GM20431 (cell line): Measurements from ENCODE around the gene EYS.
"Not testable (repeated sequence)": the region's sequence is repeated elsewhere in the genome, so short reads cannot be mapped to it uniquely, and the experiment has no call there.

Experiments
- in situ Hi-C: fragments of 300-500 bp; cut with MseI, MboI; formaldehyde crosslinking; loops from one replicate; pipeline ENCODE4 v1.15.0; 2020; ENCODE audit warnings: low sequenced_read_pairs; ENCODE audit not compliant: unreplicated experiment

The EYS gene

DNA sequence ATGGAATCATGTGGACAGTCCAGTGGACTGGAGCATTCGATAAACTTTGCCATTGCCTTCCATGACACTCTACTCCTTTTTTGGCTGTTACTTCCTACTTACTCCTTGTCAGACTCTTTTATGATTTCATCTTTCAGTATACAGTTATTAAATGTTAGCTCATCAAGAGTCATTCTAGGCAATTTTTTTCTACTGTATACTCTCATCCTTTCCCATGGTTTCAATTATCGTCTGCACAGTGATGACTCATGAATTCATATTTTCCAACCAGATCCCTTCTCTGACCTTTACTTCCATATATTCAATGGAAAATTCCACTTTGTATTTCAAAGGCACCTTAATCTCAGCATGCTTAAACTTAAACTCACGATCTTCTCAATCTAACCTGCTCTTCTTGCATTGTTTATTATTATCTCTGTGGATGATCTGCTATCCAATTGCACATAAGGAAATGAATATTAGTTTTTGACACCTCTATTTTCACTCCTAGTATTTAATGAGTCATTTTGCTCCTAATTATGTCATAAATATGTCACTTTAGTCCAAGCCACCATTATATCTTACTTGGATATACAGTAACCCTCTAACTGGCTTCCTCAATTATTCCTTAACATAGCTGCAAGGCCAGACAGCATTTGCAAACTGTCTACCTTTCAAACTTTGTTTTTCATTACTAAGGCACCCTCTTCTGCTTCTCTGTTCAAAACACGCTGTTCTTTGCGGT lies 1643.9 kb downstream of the EYS start:
- in situ Hi-C loops, result no loop called here

DNA sequence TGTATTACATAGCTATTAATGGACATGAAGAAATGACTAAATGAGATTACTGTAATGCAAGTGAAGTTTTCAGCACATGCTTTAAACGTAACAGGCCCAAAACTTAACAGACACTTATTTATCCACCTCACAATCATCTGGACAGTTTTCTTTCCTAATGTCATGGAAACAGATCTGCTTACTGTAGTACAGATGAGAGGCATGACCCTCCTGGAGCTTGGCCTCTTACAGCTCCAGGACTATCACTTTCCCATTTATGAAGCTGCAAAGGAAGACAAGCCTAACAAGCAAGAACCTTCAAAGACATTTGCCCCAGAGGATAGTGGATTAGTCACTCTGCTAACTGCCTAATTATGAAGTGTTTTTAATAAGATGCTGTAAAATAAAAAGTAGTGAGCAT lies 1652.2 kb downstream of the EYS start:
- in situ Hi-C loops, result no loop called here

DNA sequence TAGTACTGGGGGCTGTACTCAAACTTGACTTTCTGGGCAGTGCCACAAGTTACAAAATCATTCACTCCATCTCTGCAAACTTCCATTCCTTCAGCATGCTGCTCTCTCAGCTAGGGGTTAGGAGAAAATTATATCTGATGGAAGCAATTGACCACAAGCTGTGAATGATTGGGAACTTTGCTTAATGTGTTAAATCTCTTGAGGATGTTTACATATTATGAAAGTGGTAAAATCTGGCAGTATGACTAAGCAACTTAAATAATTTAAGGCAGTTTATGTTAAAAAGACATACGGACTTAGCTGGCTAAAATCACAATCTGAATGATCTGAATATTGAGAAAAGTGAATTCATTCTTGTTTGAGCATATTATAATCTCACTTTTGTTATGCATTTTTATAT lies 1656.4 kb downstream of the EYS start:
- in situ Hi-C loops, result no loop called here

DNA sequence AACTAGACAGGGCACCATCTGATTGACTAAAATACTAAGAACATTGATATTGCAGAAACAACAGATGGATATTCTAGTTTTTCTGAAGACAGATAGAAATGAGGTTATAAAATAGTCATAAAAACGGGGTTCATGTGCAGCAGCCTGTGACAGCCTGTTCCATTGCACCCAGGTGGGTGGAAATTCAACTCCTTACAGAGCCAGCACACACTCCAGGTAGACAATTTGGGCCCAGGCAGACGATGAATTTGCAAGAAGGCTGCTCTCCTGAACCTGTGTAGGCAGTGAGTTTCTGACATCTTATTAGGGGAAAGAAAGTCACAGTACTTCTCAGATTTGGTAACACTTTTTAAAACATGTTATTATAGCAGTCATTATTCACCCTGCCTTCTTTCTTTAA lies 1657.3 kb downstream of the EYS start:
- in situ Hi-C loops, result no loop called here

DNA sequence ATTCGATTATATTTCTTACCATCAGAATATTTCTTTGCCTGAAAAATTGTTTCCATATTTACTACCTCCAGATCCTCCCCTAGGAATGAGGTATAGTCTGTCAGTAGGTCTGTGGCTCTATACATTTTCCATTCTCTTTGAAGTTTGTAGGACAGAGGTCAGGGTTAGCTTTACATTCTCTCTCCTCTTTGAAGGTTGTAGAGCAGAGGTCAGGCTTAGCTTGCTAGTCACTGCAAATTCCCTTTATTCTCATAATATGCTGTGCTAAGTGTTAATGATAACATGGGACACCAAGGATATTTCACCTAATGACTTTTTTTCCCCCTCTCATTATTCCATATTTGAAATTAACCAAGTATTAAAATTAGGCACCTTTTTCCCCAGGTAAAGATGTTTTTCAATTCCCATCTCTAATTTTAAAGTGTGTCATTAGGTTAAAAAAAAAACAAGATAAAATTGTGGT lies 1660.2 kb downstream of the EYS start:
- in situ Hi-C loops, result no loop called here

DNA sequence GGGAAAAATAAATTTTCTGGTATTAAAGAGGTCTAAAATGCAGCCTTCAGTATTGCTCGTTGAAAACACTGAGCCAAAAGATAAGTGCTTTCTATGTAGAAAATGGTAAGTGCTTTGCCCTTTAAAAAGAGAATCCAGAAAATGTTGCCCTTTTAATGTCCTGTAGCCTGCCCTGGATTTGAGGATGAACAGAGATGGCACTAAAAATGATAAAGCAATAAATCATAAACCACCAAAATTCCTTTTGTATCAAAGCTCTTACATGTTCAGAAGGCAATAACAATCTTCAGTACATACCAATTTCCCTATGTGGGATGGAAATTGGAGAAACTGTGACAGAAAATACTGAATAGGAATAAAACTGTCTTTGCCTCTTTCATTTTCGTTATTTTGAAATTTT lies 1665.7 kb downstream of the EYS start:
- in situ Hi-C loops, result no loop called here

DNA sequence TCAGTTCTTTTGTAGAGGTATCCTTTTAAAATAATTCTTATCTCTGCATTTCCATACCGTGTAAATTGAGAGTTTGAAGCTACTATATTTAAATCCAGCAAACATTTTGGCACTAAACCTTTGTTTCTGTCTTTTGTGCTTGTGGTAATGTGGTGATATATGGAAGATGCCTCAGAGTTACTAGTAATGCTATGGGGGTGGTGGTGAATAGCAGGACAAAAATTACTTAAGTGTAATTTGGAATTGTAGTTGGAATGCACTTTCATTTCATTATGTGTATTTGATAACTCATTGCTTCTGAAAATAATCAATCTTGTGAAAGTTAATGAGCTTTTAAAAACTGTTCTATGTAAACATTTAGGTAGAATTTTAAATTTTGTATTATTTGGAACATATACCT lies 1666.9 kb downstream of the EYS start:
- in situ Hi-C loops, result no loop called here

DNA sequence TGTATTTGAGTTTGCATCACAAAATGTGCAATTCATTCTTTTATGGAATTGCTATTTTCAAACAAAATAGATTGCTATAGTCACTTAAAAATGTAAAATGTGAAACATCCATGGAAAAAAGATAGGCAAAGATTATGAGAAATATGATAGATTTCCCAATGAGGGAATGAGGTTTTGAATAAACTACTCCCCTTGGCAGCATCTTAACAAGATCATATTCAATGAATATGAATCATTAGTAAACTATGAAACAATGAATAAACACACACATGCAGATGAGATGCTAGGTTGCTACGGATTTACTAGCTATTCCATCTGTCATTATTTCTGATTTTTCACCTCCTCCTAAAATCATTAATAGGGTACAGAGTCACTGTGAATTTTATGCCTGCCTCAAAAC lies 1669.6 kb downstream of the EYS start:
- in situ Hi-C loops, result no loop called here

DNA sequence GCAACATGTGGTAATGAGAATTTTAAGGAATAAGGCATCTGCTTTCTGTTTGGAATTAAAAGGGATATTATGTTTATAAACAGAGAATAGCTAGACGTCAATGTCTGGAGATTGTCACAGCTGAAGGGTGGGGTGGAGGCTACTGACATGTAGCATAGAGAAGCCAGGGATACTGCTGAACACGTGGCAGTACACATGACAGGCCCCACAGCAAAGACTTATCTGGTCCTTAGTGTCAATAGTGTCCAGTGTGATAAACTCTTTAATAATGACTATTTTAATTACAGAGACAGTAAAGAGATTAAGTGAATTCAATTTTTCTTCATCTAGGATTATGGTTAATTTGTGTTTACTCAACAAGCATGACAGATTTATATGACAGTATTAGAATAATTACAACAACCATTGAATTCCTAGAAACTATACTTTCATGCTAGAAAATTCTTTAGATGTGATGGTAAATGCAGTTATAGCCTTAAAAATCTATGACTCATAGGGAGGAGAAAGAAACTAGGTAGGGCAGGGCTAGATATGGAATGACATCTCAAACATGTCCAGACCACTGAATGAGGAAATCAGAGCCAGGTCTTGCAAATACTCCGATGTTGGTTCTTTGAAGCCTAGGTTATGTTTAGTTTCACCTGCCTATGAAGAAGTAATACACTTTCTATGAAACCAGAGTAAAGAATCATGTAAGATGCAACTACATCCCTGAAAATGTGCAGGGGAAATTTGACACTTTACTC lies 1671.9 kb downstream of the EYS start:
- in situ Hi-C loops, result no loop called here

DNA sequence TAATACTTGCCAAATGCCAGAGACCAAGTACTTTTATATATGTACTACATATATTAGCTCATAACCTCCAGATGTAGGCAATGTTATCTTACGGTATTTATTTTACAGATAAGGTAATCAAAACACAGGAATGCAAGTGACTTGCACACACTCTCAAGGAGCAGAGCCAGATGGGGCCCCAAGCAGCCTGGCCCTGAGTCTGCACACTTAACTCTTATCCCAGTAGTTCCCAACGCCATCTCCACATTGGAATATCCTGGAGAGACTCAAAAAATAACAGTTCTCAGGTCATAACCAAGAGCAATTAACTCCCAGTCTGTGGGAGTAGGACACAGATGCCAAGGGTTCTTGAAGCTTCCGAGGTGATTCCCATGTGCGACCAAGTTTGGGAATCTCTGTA lies 1672.7 kb downstream of the EYS start:
- in situ Hi-C loops, result no loop called here

DNA sequence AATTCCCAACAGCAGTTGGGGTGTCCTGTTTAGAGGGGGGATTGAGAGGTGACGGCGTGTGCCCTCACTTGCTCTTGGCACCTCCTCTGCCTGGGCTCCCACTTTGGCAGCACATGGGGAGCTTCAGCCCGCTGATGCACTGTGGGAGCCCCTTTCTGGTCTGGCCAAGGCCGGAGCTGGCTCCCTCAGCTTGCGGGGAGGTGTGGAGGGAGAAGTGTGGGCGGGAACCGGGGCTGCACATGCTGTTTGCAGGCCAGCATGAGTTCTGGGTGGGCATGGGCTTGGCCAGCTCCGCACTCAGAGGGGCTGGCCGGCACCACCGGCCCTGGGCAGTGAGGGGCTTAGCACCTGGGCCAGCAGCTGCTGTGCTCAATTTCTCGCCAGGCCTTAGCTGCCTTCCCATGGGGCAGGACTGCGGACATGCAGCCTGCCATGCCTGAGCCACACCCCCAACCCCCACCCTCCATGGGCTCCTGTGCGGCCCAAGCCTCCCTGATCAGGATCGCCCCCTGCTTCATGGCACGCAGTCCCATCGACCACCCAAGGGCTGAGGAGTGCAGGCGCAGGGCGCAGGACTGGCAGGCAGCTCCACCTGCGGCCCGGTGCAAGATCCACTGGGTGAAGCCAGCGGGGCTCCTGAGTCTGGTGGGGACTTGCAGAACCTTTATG lies 1675.9 kb downstream of the EYS start:
- in situ Hi-C loops, result not testable (repeated sequence)

DNA sequence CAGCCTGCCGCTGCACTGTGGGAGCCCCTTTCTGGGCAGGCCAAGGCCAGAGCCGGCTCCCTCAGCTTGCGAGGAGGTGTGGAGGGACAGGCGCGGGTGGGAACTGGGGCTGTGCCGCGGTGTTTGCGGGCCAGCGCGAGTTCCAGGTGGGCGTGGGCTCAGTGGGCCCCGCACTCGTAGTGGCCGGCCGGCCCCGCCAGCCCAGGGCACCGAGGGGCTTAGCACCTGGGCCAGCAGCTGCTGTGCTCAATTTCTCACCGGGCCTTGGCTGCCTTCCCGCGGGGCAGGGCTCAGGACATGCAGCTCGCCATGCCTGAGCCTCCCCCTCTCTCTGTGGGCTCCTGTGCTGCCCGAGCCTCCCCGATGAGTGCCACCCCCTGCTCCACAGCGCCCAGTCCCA lies 1683.3 kb downstream of the EYS start:
- in situ Hi-C loops, result loop anchor here (25.0 kb wide), 1 partner anchor 314 kb away; no protein-coding TSS in a partner anchor

DNA sequence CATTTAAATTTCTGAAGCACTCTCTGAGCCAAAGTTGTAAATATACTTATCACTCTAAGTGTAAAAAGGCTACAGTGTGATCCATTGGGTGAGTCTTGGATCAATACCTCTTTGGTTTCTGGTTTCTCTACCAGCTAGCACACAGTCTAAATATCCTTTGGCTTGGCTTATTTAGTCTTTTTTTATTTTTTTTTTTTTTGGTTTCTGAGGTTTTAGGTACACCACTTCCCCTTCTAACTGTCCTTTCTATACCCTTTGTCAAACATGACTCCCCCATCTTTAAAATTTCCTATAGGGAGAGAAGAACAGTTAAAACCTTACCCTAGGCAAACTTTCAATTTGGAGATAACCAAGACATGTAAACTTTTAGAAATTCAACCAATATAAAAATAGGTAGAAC lies 1692.4 kb downstream of the EYS start:
- in situ Hi-C loops, result loop anchor here (25.0 kb wide), 1 partner anchor 323 kb away; no protein-coding TSS in a partner anchor

DNA sequence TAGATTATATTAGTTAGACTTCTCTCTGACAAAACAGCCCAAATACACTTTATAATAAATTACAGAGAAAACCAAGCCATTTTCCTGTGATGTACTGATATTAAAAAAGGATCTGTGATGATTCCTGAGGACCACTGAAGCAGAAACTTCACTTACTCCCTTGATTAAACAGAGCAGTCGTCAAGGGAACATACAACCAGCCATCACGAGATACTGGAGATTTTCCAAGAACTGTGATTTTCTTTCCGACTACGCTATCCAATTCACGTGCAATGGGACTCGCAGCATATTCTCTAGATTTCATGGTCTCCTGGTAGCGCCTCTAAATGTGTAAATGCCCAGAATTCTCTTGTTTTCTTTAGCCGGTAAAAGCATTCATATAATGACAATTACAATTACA lies 1694.0 kb downstream of the EYS start:
- in situ Hi-C loops, result loop anchor here (25.0 kb wide), 1 partner anchor 324 kb away; no protein-coding TSS in a partner anchor

DNA sequence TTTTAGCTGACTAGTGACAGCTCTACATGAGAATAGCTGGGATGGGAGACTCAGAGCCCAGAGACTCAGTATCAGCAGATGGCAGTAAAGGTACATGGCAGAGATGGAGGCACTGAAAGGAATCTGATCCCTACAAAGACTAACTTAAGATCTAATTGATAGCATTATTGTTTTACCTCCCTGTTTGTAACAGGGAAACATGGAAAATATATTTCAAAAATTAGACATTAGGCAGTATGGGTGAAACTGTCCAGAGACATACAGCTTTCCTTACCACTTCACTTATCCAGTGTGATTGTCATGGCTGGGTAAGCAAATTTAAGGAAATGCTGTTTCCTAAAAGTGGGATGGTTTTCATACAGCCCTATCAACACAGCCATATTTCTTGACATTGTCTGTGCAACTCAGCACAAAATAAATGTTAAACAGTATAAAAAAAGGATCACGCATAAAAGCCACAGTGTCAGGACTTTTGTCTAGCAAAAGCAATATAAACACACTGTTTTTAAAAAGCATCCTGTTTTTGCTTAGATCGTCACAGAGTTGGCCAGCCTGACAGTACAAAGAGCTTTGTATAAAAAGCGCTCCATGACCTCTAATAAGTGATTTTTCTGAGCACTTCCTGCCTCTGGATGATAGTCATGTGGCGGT lies 1694.5 kb downstream of the EYS start:
- in situ Hi-C loops, result loop anchor here (25.0 kb wide), 1 partner anchor 325 kb away; no protein-coding TSS in a partner anchor

DNA sequence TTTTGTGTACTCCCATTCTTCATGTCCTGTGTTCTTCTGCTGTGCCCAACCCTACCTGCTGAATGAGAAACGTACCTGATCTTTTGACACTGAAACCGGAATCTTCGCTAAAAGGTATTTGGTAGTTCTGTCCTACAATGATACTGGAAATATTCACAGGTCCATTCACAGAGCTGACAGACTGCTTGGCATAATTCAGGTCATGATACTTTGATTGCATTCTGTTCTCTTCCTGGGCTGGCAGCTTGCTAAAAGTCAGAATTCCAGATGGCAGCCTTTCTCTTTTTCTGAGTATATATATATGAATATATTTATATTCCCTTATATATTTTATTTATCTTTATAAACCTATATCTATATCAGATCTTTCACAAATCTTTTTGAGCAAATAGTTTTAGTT lies 1696.4 kb downstream of the EYS start:
- in situ Hi-C loops, result loop anchor here (25.0 kb wide), 1 partner anchor 327 kb away; no protein-coding TSS in a partner anchor

DNA sequence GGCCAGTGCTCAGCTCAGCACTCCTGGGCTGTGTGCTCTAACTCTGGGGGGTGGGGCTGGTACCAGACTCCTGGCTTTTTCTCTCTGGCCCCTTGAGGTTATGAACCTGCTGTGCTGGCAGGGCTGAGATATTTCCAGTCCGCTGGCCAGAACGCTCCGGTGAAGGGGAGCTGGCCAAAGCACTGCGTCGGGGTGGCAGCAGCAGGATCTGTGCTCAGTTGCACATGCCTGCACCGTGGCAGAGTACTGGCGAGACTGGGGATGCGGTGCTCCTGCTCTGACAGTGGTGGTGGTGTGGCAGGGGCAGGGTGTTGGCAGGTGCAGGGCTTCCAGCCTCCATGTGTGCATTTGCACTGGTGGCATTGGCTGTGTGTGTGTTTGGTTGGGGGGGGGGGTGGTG lies 1697.0 kb downstream of the EYS start:
- in situ Hi-C loops, result loop anchor here (25.0 kb wide), 1 partner anchor 327 kb away; no protein-coding TSS in a partner anchor

DNA sequence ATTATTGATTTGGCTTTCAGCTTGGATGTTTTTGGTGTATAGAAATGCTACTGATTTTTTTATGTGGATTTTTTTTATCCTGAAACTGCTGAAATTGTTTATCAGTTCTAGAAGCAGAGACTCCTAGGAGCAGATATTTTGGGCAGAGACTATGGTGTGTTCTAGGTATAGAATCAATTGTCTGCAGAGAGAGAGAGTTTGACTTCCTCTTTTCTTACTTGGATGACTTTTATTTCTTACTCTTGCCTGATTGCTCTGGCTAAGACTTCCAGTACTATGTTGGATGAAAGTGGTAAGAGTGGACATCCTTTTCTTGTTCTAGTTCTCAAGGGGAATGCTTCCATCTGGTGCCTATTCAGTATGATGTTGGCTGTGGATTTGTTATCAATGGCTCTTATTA lies 1700.8 kb downstream of the EYS start:
- in situ Hi-C loops, result loop anchor here (25.0 kb wide), 1 partner anchor 331 kb away; no protein-coding TSS in a partner anchor

DNA sequence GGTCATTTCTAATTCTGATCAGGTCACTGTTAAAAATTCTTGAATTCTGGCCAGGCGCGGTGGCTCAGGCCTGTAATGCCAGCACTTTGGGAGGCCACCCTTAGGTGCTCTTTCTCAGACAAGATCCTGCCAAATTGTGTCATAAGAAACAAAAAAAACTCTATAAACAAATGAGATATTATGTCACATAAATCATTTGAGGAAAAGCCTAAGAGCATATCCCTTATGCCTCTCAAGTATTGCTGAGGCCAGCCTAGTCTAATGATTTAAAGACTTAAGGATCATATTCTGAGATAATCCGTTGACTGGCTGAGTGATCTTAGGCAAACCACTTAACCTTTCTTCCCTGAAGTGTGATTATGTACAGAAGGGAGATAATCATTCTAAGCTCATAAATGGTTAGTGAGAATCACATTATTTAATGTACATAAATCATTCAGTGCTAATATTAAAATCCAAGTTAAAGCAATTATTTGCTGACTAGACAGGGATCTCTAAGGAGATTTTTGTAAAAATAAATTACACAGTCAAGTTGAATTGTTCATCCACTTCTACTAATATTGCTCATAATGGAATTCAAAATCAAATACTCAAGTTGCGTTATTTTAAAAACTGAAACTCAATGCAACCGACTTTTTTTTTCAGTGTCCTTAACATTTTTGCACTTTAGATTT lies 1706.1 kb downstream of the EYS start:
- in situ Hi-C loops, result loop anchor here (25.0 kb wide), 1 partner anchor 336 kb away; no protein-coding TSS in a partner anchor
